Stimulated activated CD8-positive, alpha-beta memory T cell treated with anti-CD3 and anti-CD28 coated beads, Interleukin-7, amount 100 ng/mL, for 1 hour (primary cell): ENCODE results near the gene PTPN1.
A peak's percentile ranks its signal among the peaks of the same experiment; 100 is the strongest.

Experiments
- DNase-seq, 2 donors: peaks; one replicate each; pipeline ENCODE4 v3.0.0-alpha.2; 2020; ENCODE audit warnings: low read depth in 2 of 2

The PTPN1 gene

DNA sequence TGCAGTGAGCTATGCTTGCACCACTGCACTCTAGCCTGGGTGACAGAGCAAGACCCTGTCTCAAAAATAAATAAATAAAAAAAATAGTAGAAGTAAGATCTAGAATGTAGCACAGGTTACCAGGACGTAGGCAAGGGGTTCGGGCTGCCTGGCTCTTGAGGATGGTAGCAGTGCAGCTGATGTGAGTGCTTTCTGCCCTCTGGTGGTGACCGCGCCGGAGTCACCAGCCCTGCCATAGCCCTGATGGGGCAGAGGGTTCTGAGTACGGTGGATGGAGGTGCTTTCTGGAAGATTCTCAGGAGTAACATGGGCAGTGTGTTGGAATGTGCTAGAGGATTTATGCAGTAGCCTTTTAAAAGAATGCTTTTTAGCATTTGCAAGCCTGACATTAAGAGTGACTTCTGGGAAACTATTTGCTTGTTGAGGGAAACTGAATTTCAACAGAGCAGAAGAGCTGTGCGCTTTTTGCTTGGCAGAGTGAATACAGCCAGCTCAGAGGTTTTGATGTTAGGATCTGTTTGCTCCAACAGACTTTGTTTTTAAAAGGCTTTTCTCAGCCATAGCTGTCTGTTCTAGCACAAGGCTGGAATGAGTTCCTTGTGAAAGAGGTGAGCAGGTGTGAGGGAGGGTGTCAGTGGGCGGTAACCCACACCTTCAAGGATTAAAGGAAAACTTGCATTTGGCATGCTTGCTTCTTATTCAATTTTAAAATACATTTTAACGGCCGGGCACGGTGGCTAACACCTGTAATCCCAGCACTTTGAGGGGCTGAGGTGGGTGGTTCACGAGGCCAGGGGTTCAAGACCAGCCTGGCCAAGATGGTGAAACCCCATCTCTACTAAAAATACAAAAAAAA lies 65.9 kb downstream of the PTPN1 start:
- DNase-seq: peak; percentile 35 to 43

DNA sequence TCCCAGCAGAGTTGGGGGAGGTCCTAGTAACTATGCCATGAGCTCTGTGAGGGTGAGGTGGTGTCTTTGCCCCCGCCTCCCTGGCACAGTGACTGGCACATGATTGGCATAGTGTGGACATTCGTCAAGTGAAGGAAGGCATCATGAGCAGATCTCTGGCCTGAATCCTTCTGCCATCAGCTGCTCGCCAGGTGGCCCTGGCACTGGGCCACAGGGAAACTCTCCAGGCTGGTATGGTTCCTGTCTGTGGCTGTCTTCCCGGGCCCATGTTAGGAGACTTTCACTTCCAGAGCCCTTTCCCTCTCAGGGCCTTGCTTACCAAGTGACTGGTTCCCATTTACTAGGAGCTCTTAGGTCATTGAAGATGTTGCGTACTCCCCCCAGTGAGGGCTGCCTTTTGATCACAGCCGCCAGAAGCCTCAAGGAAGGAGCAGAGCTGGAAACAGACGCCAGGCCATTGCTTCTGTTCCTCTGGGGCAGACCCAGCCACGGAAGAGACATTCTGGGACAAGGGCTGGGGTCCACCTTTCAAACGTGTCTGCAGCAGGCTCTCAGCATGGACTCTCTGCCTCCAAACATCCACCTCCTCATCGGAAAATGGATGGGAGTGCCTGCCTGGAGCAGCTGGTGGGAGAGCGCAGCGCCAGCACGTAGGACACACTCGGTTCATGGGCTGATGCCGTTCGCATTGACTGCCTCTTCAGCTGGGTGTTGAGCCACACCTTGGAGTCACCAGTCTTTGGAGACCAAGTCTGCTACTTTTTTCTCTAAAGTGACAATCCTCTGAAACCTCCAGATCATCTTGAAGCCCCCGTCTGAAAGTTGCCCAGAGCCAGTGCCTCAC lies 67.2 kb downstream of the PTPN1 start:
- DNase-seq: no peak

DNA sequence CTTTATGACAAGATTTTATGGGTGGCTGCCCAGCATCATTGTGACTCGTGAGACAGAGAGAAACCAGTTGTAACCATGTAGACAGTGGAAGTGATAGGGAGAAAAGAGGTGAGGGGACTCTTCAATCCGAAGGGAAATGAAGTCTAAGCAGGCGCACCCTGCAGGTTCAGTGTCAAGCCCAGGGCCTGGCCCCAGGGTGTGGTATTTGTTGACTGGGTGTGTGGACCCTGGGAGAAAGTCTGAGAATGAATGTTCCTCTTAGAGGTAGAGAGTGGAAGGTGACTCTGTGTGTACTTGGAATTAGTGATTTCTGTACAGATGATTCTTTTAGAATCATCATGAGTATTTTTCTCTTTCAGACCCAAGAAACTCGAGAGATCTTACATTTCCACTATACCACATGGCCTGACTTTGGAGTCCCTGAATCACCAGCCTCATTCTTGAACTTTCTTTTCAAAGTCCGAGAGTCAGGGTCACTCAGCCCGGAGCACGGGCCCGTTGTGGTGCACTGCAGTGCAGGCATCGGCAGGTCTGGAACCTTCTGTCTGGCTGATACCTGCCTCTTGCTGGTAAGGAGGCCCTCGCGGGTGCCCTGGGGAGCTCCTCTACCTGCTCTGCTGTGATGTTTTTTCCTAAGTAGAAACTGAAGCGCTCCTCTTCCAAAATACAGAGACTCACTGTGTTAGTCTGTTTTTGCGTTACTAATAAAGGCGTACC lies 68.0 kb downstream of the PTPN1 start:
- no peak for DNase-seq

DNA sequence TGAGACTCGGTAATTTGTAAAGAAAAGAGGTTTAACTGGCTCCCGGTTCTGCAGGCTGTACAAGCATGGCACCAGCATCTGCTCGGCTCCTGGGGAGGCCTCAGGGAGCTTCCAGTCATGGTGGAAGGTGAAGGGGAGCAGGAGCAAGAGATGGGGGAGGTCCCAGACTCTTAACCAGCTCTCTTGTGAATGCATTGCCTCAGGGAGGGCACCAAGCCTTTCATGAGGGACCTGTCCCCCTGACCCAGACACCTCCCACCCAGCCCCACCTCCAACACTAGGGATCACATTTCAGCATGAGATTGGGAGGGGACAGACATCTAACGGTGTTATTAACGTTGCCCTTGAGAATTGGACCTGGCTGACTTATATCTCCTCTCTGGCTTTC lies 68.6 kb downstream of the PTPN1 start:
- no peak for DNase-seq

DNA sequence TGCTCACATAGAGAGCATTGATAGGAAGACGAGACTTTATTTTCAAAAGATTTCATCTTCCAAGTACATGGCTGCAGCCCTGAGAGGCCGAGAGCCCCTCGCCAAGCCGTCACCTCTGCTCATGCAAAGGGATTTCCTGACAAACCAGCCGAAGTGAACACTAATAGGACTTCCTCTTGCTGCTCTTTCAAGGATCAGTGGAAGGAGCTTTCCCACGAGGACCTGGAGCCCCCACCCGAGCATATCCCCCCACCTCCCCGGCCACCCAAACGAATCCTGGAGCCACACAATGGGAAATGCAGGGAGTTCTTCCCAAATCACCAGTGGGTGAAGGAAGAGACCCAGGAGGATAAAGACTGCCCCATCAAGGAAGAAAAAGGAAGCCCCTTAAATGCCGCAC lies 69.3 kb downstream of the PTPN1 start:
- no peak for DNase-seq

DNA sequence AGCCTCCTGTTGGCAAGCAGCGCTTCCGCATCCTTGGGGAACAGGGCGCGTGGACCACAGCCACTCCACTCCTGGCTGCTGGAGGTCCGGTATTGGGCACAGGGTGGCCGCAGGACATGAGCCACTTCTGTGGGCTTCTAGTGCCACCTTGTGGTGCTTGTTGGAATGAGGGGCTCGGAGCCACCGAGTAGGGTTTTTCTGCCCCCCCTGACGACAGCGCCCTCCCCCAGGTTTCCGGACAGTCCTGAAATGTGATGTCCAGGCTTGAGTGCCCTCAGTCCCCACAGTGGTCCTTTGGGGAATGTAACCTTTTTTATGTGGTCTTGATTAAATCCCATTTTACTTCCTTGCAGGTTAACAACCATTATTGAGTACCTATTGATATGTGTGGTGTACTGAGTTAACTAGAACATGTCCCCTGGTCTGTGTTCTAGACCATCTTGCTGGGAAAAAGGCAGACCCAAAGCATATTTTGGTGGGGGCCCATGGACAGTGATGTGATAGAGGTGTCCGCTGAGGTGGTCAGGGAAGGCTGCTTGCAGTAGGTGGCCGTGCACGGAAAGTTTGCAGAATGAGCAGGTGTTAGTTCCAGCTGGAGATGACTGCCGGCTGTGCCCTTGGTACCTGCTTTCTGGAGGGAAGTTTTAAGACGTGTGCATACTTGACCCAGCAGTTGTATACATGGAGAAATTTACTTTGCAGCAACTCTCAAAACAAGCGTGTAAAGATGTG lies 70.0 kb downstream of the PTPN1 start:
- peak; percentile 18 to 28 for DNase-seq

DNA sequence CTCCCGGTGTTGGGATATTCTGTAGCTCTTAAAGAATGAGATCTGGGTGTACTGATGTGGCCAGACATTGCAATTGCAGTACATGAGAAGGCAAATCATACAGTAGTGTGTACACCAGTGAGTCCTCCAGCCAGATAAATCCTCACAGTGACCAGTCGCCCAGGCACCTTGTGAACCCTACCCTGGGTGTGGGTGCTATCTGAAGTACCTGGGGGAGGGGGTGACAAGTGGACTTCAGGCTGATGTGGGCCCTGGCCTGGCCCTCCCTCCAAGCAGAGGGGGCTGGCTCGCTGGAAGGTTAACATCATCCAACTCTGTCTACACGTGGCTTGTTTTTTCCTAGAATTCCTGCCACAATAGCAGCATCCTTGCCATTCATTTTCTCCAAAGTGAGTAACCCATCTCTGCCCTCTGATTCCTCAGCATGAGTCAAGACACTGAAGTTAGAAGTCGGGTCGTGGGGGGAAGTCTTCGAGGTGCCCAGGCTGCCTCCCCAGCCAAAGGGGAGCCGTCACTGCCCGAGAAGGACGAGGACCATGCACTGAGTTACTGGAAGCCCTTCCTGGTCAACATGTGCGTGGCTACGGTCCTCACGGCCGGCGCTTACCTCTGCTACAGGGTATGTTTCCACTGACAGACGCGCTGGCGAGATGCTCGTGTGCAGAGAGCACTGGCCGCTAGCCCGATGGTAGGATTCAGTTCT lies 70.8 kb downstream of the PTPN1 start:
- no peak for DNase-seq

DNA sequence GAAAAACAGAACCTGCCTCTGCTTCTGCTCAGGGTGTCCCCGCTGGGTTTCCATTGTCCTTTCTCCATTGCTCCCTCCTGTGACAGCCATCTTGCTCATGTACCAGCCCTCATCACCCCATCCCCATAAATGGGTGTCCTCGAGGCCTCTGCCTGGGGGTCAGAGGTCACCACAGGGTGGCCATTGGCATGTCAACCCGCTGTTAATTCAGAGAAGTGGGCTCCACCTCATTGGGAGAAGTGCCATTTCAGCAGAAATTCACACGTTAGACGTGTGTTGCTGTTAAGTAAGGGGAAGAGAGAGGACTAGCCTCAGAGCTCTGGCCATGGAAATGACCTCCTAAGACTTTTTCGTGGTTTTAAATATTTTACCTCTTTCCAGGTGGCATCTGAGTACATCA lies 71.9 kb downstream of the PTPN1 start:
- no peak for DNase-seq

DNA sequence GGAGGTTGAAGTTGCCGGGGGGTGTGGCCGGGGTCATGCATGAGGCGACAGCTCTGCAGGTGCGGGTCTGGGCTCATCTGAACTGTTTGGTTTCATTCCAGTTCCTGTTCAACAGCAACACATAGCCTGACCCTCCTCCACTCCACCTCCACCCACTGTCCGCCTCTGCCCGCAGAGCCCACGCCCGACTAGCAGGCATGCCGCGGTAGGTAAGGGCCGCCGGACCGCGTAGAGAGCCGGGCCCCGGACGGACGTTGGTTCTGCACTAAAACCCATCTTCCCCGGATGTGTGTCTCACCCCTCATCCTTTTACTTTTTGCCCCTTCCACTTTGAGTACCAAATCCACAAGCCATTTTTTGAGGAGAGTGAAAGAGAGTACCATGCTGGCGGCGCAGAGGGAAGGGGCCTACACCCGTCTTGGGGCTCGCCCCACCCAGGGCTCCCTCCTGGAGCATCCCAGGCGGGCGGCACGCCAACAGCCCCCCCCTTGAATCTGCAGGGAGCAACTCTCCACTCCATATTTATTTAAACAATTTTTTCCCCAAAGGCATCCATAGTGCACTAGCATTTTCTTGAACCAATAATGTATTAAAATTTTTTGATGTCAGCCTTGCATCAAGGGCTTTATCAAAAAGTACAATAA lies 72.5 kb downstream of the PTPN1 start:
- no peak for DNase-seq

DNA sequence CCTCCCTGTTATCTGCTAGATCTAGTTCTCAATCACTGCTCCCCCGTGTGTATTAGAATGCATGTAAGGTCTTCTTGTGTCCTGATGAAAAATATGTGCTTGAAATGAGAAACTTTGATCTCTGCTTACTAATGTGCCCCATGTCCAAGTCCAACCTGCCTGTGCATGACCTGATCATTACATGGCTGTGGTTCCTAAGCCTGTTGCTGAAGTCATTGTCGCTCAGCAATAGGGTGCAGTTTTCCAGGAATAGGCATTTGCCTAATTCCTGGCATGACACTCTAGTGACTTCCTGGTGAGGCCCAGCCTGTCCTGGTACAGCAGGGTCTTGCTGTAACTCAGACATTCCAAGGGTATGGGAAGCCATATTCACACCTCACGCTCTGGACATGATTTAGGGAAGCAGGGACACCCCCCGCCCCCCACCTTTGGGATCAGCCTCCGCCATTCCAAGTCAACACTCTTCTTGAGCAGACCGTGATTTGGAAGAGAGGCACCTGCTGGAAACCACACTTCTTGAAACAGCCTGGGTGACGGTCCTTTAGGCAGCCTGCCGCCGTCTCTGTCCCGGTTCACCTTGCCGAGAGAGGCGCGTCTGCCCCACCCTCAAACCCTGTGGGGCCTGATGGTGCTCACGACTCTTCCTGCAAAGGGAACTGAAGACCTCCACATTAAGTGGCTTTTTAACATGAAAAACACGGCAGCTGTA lies 73.4 kb downstream of the PTPN1 start:
- DNase-seq: no peak

DNA sequence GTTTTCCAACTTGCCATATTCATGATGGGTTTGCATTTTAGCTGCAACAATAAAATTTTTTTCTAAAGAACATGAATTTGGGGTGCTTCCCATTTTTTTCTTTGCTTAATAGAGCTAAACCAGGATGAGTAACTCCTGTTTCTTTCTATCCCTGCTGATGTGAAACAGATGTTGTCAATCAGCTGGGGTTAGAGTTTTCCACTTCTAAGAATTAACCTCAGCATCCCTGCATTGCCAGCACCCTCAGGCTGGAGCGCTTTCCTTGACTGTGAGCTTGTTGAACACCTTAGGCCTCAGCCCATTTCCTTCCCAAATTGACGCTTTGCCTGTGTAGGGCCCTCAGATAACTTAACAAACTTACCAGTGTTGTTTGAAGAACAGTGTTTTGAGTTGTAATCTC lies 74.5 kb downstream of the PTPN1 start:
- DNase-seq: no peak

DNA sequence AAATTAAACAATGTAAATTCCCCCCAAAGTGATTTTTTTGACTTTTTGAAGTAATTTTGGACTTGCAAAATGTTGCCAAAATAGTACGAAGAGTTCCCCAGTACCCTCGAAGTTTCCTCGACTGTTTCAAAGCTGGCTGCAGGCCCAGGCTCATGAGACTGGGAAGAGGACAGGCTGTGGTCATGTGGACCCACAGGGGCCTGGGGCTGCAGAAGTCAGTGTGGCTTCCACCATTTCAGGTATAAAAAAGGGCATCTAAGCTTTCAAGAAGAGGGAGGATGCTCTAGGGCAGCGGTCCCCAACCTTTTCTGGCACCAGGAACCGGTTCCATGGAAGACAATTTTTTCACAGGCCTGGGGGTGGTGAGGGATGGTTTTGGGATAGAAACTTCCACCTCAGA lies 75.0 kb downstream of the PTPN1 start:
- DNase-seq: no peak

DNA sequence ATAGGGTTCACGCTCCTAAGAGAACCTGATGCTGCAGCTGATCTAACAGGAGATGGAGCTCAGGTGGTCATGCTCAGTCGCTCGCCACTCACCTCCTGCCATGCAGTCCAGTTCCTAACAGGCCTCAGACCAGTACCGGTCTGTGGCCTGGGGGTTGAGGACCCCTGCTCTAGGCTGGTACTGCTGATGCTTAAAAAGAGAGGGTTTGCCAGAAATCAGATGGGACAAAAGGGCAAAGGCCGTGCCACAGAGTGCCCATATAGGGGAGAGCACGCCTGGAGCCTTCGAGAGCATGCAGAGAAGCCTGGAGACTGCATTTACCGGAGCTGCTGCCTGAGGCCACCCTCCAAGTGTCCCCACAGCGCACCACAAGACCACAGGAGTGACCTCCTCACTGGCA lies 75.5 kb downstream of the PTPN1 start:
- no peak for DNase-seq

DNA sequence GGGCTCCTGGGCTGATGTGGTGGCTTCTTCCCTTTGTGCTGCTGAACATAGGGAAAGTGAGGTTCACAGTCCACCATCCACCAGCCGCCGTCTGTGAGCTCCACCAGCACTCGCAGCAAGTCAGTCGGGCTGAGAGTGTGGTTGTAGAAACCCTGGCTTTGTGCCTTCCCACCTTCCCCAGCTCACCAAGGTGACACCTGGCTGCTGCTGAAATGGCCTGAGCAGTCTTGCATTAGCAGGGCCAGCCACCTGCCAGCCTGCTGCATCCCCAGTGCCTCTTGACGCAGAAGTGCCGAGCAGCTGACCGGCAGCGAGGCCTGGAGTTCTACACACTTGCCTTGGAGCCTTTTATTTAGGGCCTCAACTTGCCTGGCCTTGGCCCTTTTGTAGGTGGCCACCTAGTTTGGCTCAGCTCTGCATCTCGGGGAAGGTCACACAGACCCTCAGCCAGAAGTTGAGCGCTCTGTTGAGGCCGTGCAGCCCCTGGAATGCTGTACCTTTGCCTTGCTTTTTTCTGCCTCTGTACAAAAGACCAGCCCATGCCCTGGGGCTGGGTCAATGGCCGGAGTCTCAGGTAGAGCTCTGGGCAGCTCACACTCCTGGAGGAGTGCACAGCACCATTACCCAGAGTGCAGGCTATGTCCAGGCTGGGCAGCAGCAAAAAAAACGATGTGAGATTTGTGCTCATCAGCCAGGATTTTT lies 76.5 kb downstream of the PTPN1 start:
- DNase-seq: no peak

DNA sequence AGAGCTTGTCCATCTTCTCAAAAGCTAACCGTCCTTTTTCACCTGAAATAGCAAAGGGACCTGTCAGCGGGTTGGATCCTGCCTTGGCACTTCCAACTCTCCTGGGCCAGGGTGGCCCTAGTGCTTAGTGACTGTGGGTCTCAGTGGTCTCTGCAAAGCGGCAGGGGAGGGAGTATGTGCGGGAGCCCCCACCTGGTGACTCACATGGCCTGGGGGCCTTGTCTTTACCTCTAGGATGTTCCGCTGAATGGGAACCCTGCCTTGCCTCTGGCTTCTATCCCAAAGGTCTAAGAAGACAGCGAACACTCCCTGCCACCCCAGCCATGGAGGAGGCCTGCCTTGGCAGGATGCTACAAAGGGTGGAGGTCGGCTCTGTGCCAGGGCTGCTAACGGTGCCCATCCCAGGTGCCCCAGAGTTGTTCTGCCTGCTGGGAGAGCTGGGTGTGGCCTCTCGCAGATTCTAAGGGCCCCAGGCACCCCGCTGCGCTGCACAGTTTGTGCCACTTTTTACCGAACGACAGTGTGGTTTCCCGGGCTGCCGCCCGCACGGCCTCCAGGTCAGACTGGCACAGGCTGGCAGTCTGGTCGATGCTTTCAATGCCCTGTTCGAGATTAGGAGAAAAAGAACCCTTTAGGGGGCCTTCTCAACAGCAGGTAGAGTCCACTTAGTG lies 77.2 kb downstream of the PTPN1 start:
- DNase-seq: no peak

DNA sequence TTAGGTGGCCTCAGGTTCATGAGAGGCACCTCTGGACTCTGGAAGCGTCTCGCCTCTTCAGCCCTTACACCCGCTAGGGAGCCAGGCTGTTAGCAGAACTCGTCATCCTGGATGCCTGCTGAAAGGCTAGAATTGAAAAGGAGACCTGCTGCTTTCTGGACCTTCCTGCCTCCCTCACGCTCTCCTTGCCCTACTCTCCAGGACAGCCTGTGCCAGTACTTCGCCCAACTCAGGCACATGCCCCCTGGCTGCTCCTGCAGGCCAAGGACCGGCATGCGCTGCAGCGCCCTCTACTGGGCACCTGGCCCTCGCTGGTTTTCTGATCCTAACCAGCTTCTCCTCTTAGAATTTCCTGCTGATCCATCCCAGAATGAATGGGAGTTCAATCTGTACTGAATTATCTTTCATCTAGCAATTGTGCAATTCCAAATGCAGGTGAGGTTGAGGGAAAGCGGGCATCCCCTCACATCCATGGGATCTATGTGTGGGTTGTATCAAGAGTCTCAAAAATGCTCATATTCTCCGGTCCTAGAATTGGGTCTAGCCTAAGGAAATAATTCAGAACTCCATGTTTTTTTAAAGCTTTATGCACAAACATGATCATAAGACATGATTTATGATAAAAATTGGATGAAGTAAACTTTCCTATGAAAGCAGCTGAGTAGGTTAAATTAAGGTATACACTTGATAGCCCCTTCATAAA lies 78.0 kb downstream of the PTPN1 start:
- DNase-seq: peak; percentile 43 to 56

DNA sequence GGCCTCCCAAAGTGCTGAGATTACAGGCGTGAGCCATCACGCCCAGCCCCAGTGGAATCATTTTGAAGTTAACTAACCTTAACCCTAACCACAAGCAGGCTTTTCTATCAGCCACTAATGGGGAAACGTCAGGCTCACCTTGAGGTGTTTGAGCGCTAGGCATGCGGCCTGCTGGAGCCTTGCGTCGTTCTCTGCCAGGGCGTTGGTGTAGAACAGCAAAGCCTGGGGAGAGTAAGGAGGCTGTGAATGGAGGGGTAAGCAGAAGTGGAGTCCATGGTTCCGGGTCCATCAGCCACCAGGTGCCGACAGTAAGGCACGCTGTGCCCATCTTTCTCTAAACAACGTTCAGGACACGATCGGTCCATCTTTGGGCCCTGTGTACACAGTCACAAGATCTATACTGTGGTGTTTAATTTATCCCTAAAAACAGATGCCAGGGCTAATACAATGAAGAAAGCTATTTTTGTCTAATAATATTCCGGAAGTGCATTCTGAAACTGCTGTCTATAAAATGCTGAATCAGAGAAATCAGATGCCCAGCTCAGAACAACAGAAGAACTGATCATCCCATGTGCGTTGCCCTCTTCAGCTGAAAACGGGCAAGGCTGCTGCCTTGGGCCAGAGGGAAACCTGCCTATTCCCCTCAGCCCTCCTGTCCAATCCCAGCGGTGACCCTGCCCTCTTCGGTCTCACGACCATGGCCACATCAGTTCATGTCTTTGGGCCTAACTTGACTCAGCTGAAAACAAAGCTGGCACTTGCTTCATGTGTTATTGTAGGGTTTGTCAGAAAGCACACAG lies 79.6 kb downstream of the PTPN1 start:
- DNase-seq: no peak
